ENCODE data around the gene SMYD5.
"Not testable (repeated sequence)": the region's sequence is repeated elsewhere in the genome, so short reads cannot be mapped to it uniquely, and the experiment has no call there.

SMYD5 gene

GRCh38 chr2:73262108-73262651 is 48.1 kb downstream of the SMYD5 start:
- no peak for DNase-seq

- DNase-seq = not testable (repeated sequence)
Observed at GRCh38 chr2:73262691-73263429, 48.8 kb downstream of the SMYD5 start.

- DNase-seq = no peak
Observed at GRCh38 chr2:73263540-73264331, 49.7 kb downstream of the SMYD5 start.

- no peak for DNase-seq
Observed at GRCh38 chr2:73264332-73264606, 50.2 kb downstream of the SMYD5 start.

- DNase-seq = no peak
Observed at GRCh38 chr2:73264783-73265182, 50.7 kb downstream of the SMYD5 start.

GRCh38 chr2:73265298-73266060 is 51.4 kb downstream of the SMYD5 start:
- DNase-seq = no peak

GRCh38 chr2:73266061-73266901 is 52.2 kb downstream of the SMYD5 start:
- DNase-seq = no peak

GRCh38 chr2:73267008-73267407 is 53.0 kb downstream of the SMYD5 start:
- no peak for DNase-seq

GRCh38 chr2:73268366-73268829 is 54.4 kb downstream of the SMYD5 start:
- no peak for DNase-seq

GRCh38 chr2:73268830-73269685 is 55.0 kb downstream of the SMYD5 start:
- peak; percentile 84 for DNase-seq

- DNase-seq = no peak
Observed at GRCh38 chr2:73269686-73270465, 55.8 kb downstream of the SMYD5 start.

- DNase-seq = no peak
Observed at GRCh38 chr2:73272270-73272669, 58.2 kb downstream of the SMYD5 start.

All from activated CD4-positive, alpha-beta T cell treated with anti-CD3 and anti-CD28 coated beads, Interleukin-10, Interleukin-2, amounts not matched to agents 100 ng/mL and 50 ng/mL, durations not matched to agents 16 hours and 8 hours (primary cell).